Cardiac septum (tissue), 1 donor: Measurements from ENCODE around the gene JARID2. TPM values are rescaled to one million over a fixed set of nuclear protein-coding genes. Genes with fewer than 3 reads are reported as not detected.

Experiments
- DNase-seq: peaks from one replicate; pipeline ENCODE4 v3.0.0-alpha.2; 2020; ENCODE audit warnings: low spot score
- intact Hi-C: fragments of 100-400 bp; cut with DNase I; formaldehyde crosslinking; loops from one replicate; pipeline ENCODE4 v1.14.0; 2022
- total RNA-seq: library from RNA; stranded (reverse); fragmentation: NEBNext Ultra II Directional; extraction: Animal tissue kit (Norgen Biotek cat#: 25700); gene quantifications from one replicate; pipeline ENCODE4 v1.2.1, GENCODE V29; 2021
- donor health status: DM: no; HTN: no; CAD: no.

The JARID2 gene
- total RNA-seq, 1 donor from 2014 or later: 4.5 TPM

DNA sequence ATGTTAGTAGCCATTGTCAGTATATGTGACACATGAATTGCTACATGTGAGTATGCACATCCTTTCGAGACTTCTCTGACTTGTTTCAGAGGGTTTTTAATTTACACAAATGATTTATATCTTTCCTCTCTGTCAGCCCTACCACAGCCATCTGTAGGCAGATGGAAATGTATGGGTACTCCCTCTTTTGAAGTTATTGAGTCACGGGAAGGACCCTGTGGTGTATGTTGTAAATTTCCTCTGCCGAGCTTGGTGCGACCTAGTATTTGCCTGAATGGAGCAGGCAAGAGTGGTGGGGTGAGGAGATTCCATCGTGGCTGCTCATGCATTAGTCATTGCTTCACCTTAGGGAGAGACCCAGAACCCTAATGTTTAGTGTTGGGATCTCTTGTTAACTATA, 171.9 kb downstream of the JARID2 start:
- DNase-seq: no peak
- intact Hi-C loops: no loop called here

DNA sequence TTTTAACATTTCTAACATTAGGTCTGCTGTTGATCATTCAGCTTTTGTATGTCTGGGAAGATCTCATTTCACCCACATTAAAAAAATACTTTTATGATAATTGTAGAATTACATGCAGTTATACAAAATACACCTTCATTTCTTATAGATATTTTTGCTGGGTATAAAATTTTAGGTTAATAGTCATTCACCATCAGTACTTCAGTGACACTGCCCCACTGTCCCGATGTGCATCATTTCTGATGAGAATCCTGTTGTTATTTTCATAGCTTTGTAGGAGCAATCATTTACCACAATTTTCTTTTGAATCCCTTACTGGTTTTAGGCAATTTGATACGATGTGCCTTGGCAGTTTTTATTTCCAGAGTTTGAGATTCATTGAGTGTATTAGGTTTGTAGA, 173.6 kb downstream of the JARID2 start:
- intact Hi-C loops: no loop called here
- DNase-seq: no peak

DNA sequence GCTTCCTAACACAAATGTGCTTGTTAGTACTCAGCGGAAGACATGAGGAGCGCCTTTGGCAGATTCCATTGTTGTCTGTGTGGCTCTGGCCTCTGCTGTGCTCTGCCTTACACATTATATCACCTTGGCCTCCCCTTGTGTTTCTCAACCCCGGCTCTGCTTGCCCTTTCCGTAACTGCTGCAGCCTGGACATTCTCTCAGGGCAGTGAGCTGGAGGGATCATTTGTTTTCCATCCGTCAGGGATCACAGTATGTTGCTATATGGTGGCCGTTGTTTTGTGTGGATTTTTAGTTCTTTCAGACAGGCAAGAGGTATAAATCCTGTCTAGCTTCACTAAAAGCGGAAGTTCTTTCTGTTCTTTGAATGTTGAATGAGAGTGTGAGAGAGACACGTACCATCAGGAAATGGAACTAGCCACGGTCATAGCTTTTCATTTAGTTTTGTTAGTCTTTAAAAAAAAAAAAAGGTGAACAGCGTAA, 175.1 kb downstream of the JARID2 start:
- intact Hi-C loops: no loop called here
- no peak for DNase-seq

DNA sequence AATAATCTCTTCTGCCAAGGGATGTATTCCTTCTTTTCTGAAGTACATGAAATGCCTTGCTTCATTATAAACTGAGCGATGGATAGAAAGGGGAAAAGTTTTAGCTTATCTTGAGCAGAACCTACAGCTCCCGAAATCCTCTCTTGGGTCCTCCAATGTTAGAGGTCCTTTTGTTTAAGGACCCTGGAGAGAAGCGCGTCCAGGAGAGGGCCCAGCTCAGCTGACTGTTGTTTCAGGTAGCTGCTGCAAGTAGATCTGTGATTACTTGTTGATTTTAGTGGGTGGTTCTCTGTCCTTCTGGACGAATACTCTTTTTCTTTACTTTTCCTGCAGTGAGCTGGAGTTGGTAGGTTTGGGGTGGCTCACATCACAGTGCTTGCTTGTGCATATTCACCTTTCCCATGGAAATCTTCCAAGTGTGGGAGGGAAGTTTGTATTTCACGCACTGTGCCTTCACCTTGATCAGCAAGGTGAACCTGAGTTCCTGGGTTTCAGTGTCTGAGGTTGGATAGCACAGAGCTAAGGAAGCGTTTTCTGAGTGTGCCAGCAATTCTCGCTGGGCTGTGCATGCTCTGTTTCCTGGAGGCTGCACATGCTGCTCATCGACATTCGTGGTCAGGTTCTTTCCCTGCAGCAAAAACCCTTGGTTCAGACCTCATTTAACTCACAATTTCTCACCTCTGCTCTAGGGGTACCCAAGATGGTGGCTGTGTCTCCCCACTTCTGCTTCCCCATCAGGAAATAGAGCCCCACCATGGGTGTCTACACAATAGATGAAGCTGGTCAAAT, 176.3 kb downstream of the JARID2 start:
- intact Hi-C loops: no loop called here
- no peak for DNase-seq

DNA sequence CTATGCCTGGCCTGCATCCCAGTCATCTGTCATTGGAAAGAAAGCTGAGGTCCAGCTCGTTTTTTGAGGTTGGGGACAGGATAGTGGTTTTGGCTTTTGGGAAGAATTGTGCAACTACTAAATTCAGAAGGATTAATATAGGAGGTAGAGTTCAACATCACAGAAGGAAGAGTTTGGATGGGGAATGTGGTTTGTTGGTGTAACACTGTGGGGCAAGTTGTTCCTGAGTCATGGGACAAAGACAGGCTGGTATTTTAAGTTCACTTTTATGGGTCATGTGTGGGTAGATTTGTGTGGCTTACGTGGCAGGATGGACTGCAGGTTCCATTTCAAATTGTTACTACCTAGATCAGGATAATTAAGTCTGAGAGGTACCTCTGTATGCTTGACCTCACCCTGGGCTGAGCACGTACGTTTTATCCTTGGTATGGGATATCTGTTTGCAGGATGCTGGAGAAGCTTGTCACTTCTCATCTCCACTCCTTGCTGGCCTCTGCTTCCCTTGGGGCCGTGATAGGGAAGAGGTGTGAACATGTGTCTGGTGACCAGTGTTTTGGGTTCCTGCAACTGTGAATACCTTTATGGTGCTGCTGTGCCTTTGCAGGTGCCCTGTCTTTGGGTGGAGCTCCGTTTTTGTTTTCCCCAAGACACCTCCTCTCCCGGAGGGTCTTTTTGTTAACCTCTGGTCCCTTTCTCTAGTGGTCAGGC, 177.6 kb downstream of the JARID2 start:
- intact Hi-C loops: no loop called here
- DNase-seq: no peak

DNA sequence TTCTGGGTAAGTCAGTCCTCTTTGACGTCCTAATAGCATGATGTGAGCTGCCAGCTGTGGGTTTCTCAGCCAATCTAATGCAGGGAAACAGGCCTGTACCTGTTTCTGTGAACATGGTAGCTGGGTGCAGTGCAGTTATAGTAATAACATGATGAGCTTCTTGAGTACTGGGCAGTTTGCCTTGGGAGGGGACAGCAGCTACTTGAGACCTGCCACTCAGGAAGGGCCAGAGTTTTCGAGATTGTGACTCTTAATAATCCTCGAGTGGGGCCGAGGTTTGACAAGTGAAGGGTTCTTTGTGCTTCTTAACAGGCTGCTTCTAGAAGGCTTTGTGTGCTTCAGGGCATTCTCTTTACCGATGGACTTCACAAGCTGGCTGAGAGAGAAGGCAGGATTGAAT, 180.1 kb downstream of the JARID2 start:
- intact Hi-C loops: no loop called here
- DNase-seq: no peak

DNA sequence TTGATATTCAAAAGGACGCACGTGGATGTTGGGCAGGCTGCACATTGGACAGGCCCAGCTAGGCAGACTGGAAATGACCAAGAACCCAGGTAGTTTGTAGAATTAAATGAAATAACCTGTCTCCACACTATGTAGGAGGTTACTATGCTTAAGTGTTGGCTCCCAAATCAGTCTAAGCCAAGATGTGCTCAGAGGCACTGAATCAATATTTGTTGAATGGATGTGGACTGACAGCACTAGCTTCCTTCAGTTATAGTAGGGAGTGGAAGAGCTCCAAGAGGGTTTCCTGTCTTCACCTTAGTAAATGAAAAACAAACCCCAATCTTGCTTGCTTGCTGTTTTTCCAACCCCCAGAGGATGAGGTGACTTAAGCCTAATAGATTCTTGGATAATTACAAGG, 180.5 kb downstream of the JARID2 start:
- intact Hi-C loops: no loop called here

DNA sequence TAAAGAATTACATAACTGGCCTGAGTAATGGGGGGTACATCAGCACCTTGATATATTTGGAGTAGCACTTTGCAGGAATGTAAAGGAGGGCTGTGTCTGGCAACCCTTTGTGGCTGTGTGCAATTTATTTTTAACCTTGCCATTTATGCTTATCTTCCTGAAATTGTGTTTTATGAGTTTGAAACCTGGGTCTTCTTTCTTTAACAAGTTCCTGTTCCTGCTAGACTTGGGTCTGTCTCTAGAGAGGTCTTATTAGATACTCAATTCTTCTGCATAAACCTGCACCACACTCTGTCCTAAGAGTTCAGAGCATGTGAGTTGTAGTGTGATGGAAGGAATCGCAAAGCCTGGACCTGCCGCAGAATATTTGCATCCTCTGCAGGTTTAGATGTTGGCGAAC, 181.0 kb downstream of the JARID2 start:
- intact Hi-C loops: no loop called here
- no peak for DNase-seq

More for the DNA sequence above, 180.5 kb downstream of the JARID2 start:
- no peak for DNase-seq

DNA sequence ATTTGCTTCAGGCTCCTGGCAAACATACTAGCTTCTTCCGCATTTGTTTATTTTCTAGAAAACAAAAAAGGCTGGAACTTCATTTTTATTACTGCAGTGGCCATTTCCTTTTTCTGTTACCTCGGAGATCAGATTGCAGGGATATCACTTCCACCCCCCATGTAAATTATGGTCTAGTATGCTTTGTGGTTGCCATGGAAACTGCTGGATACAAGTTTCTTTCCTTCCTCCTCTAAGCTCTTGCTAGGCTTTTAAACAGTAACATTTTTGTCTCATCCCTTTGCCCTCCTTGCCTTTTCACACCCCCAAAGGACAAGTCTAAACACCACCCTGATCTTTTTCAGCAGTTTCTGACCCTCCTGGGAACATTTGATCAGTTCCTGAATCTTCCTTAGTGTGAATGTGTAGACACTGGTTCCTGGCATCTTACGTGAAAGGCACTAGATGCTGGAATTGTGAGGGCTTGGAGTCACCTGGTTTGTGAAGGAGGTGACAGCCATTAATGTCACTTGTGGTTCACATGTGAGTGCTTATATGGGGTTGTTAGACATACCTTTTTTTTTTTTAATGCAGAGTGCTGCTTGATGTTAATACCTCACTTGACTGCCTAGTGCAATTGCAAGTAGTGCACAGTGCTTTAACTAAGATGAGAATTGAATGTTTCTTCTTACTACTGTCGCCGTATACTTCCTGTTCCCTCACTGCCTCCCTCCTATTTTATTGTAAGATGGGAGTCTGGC, 181.6 kb downstream of the JARID2 start:
- no peak for DNase-seq
- intact Hi-C loops: loop anchor here (2.0 kb wide), 1 partner anchor 27 kb away; no protein-coding TSS in a partner anchor

DNA sequence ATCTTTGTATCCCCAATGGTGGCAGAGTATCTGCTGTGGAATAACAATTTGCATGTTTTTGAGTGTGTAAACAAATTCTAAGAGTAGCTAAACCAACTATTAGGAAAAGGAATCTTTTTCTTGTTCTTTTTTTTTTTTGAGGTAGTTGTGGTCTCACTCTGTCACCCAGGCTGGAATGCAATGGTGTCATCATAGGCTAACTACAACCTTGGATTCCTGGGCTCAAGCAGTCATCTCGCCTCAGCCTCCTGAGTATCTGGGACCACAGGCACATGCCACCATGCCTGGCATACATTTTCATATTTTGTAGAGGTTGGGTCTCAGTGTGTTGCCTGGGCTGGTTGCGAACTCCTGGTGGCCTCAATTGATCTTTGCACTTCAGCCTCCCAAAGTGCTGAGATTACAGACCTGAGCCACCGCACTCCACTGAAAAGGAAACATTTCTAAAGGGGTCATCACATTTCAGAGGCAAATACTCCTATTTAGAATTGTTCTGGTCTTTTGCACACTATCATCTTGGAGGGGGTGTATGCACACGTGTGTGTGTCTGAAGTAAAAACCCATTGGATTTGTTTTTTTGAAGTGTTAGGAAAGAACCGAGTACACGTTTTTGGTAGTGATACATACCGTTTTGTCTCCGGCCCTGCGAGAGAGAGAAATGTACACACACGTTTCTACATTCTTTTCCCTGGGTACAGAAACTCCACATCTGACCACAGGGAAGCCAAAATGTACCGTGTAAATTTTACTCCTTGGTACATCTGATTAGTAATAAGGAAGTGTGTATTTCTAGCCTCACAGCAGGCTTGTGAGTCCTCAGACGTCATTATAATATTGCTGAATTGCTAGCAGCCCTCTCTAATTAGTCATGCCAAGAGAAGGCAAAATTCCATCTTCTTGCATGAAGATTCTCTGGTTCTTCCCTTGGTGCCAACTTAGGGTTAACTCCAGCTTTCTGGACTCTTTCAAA, 183.6 kb downstream of the JARID2 start:
- intact Hi-C loops: loop anchor here (2.0 kb wide), 1 partner anchor 29 kb away; no protein-coding TSS in a partner anchor
- DNase-seq: no peak

DNA sequence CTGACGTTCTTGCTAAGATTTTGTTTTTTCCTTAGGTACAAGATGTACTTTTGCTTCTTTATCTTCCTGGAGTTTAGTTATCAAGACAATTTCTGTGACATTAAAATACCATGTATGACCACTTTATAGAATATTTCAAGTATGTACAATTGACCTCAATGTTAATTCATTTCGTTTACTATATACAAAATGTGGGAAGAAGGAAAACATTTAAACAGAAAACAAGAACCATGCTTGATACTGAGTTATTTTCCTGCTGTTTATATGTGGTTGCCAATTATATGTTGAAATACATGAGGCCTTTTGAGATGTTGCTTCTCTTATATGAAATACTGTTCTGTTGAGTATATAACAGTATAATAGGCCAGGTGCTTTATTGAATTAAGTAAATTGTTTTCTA, 184.3 kb downstream of the JARID2 start:
- no peak for DNase-seq
- intact Hi-C loops: no loop called here

DNA sequence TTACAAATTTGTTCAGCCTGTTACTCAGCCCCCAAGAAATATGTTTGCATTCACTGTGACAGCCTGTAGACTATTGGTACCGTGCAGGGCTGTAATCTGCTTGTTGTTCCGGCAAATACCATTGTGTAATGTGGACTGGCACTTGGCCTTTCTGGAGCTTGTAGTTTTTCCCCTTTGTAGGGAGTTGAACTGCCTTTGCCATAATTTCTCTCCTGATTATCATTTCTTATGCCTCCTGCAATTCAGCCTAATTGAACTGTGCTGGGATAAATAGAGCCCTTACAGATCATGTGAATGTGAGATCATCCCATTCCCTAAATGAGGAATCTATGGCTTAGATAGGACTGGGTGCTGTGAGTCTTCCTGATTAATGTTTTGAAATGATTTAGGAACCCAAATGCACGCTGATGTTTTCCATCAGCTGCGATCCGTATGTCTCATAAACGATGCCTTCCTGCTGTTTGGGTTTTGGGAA, 185.1 kb downstream of the JARID2 start:
- no peak for DNase-seq
- intact Hi-C loops: no loop called here

DNA sequence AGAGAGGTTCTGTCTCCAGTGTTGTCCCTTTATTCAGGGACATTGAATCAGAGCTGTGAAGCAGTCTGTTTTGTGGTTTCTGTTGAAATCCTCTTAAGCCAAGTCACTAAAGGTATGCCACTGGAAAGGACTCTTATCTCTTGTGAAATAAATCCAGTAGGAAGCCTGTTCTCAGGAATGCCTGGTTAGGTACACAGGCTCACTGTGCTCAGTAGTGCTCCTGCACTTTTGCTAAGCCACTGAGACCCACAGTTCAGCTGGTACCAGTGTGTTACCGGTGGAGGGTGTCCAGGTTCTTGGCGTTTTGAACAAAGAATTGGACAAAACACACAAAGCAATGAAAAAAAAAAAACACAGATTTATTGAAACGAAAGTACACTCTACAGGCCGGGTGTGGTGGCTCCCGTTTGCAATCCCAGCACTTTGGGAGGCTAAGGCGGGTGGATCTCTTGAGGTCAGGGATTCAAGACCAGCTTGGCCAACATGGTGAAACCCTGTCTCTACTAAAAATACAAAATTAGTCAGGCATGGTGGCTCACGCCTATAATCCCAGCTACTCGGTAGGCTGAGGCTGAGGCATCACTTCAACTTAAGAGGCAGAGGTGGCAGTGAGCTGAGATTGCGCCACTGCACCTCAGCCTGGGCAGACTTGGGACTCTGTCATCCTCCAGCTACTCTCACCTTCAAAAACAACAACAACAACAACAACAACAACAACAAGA, 186.1 kb downstream of the JARID2 start:
- no peak for DNase-seq
- intact Hi-C loops: no loop called here

DNA sequence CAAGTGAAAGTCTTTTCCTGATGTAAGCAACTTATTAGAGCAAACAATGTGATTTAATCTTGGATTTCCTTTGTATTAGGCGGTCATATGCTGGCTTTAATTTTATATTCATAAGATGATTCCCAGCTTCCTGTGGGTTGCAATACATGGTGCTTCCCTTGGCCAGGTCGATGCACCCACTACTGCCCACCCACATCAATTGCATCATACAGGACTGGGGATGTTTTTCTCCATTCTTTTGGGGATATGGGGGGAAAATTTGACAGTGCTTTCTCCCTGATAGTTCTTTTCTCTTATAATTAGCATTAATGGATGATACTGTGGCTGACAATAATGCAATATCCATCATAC, 187.6 kb downstream of the JARID2 start:
- intact Hi-C loops: no loop called here

DNA sequence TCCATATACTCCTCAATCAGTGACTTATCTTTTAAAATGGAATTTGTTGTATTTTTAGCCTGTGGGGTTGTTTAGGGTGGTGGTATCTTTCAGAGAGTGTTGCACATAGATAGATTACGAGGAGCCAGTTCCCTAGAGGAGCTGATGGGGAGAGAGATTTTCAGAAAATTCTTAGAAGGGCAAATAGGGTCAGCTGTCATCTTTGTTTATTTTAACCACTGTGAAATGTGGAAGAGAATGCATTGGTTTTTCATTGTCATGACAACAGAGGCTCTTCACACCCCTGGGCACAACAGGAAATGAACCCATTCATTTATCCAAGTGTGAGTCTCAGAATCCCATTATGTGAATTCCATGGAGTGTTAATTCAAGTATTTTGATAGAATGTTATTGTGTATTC, 188.4 kb downstream of the JARID2 start:
- DNase-seq: no peak
- intact Hi-C loops: no loop called here

More for the DNA sequence above, 187.6 kb downstream of the JARID2 start:
- DNase-seq: no peak

DNA sequence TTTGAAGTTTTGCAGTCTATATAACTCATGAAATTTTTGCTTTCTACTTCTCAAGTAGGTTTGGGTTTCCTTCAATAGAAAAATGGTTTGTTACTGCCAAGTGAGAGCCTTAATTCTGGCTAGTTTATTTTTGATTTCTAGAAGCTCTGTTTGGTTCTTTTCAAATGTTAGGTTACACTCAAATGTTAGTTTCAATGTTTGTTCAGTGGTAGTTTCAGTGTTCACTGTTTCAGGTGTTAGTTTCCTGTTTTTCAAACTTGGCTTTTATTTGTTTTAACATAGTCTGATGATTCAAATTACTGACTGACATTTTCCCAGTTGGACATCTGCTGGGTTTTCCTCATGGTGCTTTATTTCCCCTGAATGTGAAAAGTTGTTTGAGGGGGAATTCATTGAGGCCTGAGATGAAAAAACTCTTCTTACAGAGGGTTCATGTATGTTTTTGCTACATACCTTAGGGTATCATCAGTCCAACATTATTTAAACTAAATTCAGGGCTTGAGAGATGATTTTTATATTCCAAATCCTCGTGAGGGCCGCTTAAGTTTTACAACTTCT, 189.0 kb downstream of the JARID2 start:
- intact Hi-C loops: no loop called here
- no peak for DNase-seq

DNA sequence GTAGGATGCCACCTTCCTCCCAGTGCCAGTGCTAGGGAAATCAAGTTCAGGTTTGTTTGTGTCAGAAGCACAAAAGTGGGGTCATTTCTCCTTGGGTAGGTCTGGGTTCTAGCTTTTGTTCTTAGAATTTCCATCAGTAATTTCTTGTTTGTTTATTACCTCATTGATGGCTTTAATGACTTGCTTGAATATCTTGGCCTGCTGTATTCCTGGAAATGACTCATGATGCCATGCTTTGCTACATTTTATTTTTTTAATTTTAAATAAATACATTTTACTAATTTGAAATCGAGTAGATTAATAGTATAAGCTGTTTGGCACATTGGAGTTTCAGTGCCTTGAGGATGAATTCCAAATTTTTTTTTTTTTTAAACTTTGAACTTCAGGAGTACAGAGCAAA, 189.6 kb downstream of the JARID2 start:
- DNase-seq: no peak
- intact Hi-C loops: no loop called here

DNA sequence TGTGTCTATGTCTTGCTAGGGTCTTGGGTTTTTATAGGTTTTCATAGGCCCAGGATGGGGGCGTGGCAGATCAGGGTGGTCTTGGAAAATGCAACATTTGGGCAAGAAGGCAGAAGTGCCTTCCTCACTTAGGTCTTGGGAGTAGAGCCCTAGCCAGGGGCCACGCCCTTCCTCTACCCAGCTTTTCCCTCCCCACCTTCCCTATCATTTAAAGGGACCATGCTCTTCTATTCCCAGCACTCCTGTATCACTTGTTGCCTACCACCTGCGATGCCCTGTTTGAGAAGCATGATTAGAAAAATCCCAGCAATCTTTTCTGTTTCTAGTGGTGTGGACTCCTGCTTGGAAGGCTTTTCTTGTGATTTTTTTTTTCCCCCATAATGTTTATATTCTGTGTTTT, 190.6 kb downstream of the JARID2 start:
- DNase-seq: no peak
- intact Hi-C loops: no loop called here
